Subcutaneous adipose tissue (tissue), 4 donors: ENCODE results near the gene RGS6. TPM values are rescaled to one million over a fixed set of nuclear protein-coding genes. Genes with fewer than 3 reads are reported as not detected.

Source experiments
- CTCF ChIP-seq: fragments of 450-650 bp; IDR thresholded peaks from one replicate; pipeline ENCODE4 v1.5.1; 2016; ENCODE audit warnings: low read depth, mild to moderate bottlenecking, control low read depth, antibody characterized with exemption, moderate library complexity
- total RNA-seq, 4 donors: library from RNA; depleted of rRNA; stranded (reverse); fragments of >200 nt; gene quantifications; one replicate each; pipeline ENCODE4 v1.1.0, GENCODE V29; 2016

Gene RGS6
- total RNA-seq, 4 donors from 2014 or later: 4.4 to 32.0 (median 11.4) TPM

- no peak for TF ChIP-seq CTCF
Measured at GRCh38 chr14:72525087-72525915, 593.1 kb downstream of the RGS6 start.

GRCh38 chr14:72527591-72527990, 595.4 kb downstream of the RGS6 start:
- TF ChIP-seq CTCF: no peak

GRCh38 chr14:72528059-72528862, 596.0 kb downstream of the RGS6 start:
- no peak for TF ChIP-seq CTCF

GRCh38 chr14:72528863-72529175, 596.6 kb downstream of the RGS6 start:
- no peak for TF ChIP-seq CTCF

GRCh38 chr14:72532686-72533454, 600.6 kb downstream of the RGS6 start:
- TF ChIP-seq CTCF: no peak

GRCh38 chr14:72535485-72535884, 603.3 kb downstream of the RGS6 start:
- TF ChIP-seq CTCF: no peak

- TF ChIP-seq CTCF: no peak
Measured at GRCh38 chr14:72538387-72538786, 606.2 kb downstream of the RGS6 start.
